ENCODE results near the gene EXOC6B. TPM values are rescaled to one million over a fixed set of nuclear protein-coding genes. Genes with fewer than 3 reads are reported as not detected.
A peak's percentile ranks its signal among the peaks of the same experiment; 100 is the strongest.

The EXOC6B gene
- total and polyA plus RNA-seq, 5 donors: 17.5 to 127 (median 117) TPM

GRCh38 chr2:72208225-72208624, 617.6 kb downstream of the EXOC6B start:
- 95% methylated on average over 1 of the region's 1 CpG for WGBS
- H3K4me3 ChIP-seq (ENCODE audit: low read length): no peak overlapping the region
- no peak for DNase-seq
- no peaks in the 10 kb centered on the region for H3K9me3 ChIP-seq (ENCODE audit: control insufficient read depth, low read length)
- ATAC-seq: no peak
- no peak overlapping the region for H3K27ac ChIP-seq (ENCODE audit: low read length)
- H3K27me3 ChIP-seq (ENCODE audit: control insufficient read depth, insufficient read depth): no peaks in the 10 kb centered on the region
- peaks cover 17% of the 10 kb centered on the region for H3K4me1 ChIP-seq (ENCODE audit: control insufficient read depth, insufficient read depth, low read length)
- intact Hi-C loops (cut with DNase I): no loop called here

- no peaks in the 10 kb centered on the region for H3K9me3 ChIP-seq (ENCODE audit: control insufficient read depth, low read length)
- ATAC-seq (no peak), DNase-seq (no peak)
- H3K27ac ChIP-seq (ENCODE audit: low read length): no peak overlapping the region
- peaks cover 15% of the 10 kb centered on the region for H3K4me1 ChIP-seq (ENCODE audit: control insufficient read depth, insufficient read depth, low read length)
- no peaks in the 10 kb centered on the region for H3K27me3 ChIP-seq (ENCODE audit: control insufficient read depth, insufficient read depth)
- WGBS: 94% methylated on average over 2 of the region's 2 CpGs
- intact Hi-C loops (cut with DNase I): no loop called here
- no peak overlapping the region for H3K4me3 ChIP-seq (ENCODE audit: low read length)
Measured at GRCh38 chr2:72207334-72207733, 618.5 kb downstream of the EXOC6B start.

GRCh38 chr2:72205504-72205881, 620.3 kb downstream of the EXOC6B start:
- Histone ChIP-seq H3K9me3 (ENCODE audit: control insufficient read depth, low read length) (no peaks in the 10 kb centered on the region), H3K4me1 (ENCODE audit: control insufficient read depth, insufficient read depth, low read length) (peaks cover 13% of the 10 kb centered on the region), H3K4me3 (ENCODE audit: low read length) (no peak overlapping the region), H3K27me3 (ENCODE audit: control insufficient read depth, insufficient read depth) (no peaks in the 10 kb centered on the region), H3K27ac (ENCODE audit: low read length) (peak overlapping the region; percentile 87)
- WGBS: 48% methylated on average over 3 of the region's 3 CpGs
- intact Hi-C loops (cut with DNase I): no loop called here
- peak in 1 of 2 donors; percentile 72 for ATAC-seq
- peak in 2 of 3 donors; percentile 15 to 33 for DNase-seq

- no peaks in the 10 kb centered on the region for H3K9me3 ChIP-seq (ENCODE audit: control insufficient read depth, low read length)
- DNase-seq (no peak), ATAC-seq (peak; percentile 91 to 92)
- intact Hi-C loops (cut with DNase I): no loop called here
- WGBS: 40% methylated on average over 3 of the region's 3 CpGs
- H3K27ac ChIP-seq (ENCODE audit: low read length): peak overlapping the region; percentile 87
- H3K27me3 ChIP-seq (ENCODE audit: control insufficient read depth, insufficient read depth): no peaks in the 10 kb centered on the region
- peaks cover 13% of the 10 kb centered on the region for H3K4me1 ChIP-seq (ENCODE audit: control insufficient read depth, insufficient read depth, low read length)
- H3K4me3 ChIP-seq (ENCODE audit: low read length): no peak overlapping the region
Measured at GRCh38 chr2:72204786-72205503, 620.9 kb downstream of the EXOC6B start.

DNA sequence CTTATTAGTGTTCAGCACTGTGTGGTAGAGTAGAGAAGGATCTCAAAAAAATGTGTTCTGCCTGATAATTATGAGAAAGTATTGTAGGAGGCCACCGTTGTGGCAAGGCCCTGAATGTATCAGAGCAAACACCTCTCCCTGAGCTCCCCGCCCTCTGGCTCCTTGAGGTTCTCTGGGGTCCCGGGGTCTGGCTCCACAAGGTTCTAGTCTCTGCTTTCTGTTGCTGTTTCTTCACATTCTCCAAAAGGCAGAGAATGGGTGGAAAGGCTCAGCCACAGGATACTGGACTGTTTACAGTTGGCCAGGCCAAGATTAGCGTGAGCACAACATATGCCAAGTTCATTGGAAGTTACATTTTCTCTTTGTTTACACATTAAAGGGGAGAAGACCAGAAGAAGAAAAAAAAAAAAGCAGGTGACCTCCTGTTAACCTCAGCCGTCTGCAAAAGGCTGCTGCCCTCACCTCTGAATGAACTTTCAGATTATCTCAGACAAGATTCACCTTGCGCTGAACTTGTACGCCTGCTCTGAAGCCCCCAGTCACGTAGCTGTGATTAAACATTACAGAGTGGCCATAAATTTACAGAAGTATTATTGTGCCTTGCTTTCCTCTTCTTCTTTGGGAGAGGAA, 621.6 kb downstream of the EXOC6B start:
- ATAC-seq (peak; percentile 71 to 76), DNase-seq (peak; percentile 17 to 59 (median 53))
- Histone ChIP-seq H3K4me1 (ENCODE audit: control insufficient read depth, insufficient read depth, low read length) (peaks cover 13% of the 10 kb centered on the region), H3K27ac (ENCODE audit: low read length) (peak overlapping the region; percentile 43), H3K27me3 (ENCODE audit: control insufficient read depth, insufficient read depth) (no peaks in the 10 kb centered on the region), H3K9me3 (ENCODE audit: control insufficient read depth, low read length) (no peaks in the 10 kb centered on the region), H3K4me3 (ENCODE audit: low read length) (no peak overlapping the region)
- 30% methylated on average over 8 of the region's 8 CpGs for WGBS
- intact Hi-C loops (cut with DNase I): no loop called here

DNA sequence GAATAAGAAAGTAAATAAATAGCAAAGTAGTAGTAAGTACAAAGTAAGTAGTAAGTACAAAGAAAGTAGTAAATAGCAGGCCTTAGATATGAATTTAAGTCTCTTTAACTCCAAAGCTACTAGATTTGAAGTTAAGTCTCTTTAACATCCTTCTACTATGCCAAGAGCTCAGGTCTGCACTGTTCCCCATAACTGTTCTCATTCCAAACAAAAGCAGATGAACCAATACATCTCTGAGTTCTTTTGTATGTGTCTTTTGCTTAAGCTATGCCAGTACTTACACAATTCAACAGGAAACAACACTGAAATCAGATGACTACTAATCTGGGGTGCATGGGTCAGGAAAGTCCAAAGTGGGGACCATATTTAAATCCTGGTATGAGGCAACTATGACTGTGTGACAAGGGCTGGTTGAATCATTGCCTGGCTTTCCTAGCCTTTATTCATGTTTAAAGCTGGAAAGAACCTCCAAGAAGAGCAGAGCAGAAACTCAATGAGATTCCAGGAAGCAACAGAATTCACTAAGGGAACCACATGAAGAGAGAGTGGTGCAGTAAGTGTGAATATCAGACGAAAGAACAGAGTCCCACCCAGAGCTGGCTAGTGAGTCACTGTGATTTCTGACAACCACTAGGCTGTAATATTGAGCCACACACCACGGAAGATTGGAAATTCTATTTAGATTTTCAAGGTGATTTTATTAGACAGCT, 627.1 kb downstream of the EXOC6B start:
- Histone ChIP-seq H3K27me3 (ENCODE audit: control insufficient read depth, insufficient read depth) (no peaks in the 10 kb centered on the region), H3K27ac (ENCODE audit: low read length) (no peak overlapping the region), H3K9me3 (ENCODE audit: control insufficient read depth, low read length) (no peaks in the 10 kb centered on the region), H3K4me1 (ENCODE audit: control insufficient read depth, insufficient read depth, low read length) (peaks cover 2% of the 10 kb centered on the region), H3K4me3 (ENCODE audit: low read length) (no peak overlapping the region)
- intact Hi-C loops (cut with DNase I): no loop called here
- 62% methylated on average over 2 of the region's 2 CpGs for WGBS
- ATAC-seq (peak; percentile 84), DNase-seq (peak in 1 of 3 donors; percentile 18)

DNA sequence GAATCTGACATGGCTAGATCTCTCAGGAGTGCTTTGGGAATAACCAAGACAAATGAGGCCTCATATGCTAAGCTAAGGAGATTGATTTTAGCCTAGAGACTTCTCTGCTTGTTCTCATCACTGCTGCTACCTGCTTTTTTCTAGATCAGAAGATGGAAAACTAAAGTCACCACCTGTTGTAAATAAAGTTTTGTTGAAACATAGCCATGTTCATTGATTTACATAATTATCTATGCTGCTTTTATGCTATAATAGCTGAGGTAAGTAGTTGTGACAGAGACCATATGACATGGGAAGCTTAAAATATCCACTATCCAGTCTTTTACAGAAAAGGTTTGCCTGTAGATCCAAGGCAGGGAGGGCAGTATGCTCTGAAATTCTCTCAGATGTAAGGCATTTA, 632.1 kb downstream of the EXOC6B start:
- Histone ChIP-seq H3K4me1 (ENCODE audit: control insufficient read depth, insufficient read depth, low read length) (no peaks in the 10 kb centered on the region), H3K4me3 (ENCODE audit: low read length) (no peak overlapping the region), H3K27me3 (ENCODE audit: control insufficient read depth, insufficient read depth) (no peaks in the 10 kb centered on the region), H3K9me3 (ENCODE audit: control insufficient read depth, low read length) (no peaks in the 10 kb centered on the region), H3K27ac (ENCODE audit: low read length) (no peak overlapping the region)
- intact Hi-C loops (cut with DNase I): no loop called here
- no peak for DNase-seq
- ATAC-seq: no peak

- Histone ChIP-seq H3K4me1 (ENCODE audit: control insufficient read depth, insufficient read depth, low read length) (no peaks in the 10 kb centered on the region), H3K9me3 (ENCODE audit: control insufficient read depth, low read length) (no peaks in the 10 kb centered on the region), H3K4me3 (ENCODE audit: low read length) (no peak overlapping the region), H3K27ac (ENCODE audit: low read length) (no peak overlapping the region), H3K27me3 (ENCODE audit: control insufficient read depth, insufficient read depth) (no peaks in the 10 kb centered on the region)
- intact Hi-C loops (cut with DNase I): no loop called here
- 64% methylated on average over 1 of the region's 1 CpG for WGBS
- DNase-seq (no peak), ATAC-seq (no peak)
Measured at GRCh38 chr2:72191441-72191840, 634.4 kb downstream of the EXOC6B start.

GRCh38 chr2:72185206-72185605, 640.6 kb downstream of the EXOC6B start:
- no peak overlapping the region for H3K27ac ChIP-seq (ENCODE audit: low read length)
- no peaks in the 10 kb centered on the region for H3K27me3 ChIP-seq (ENCODE audit: control insufficient read depth, insufficient read depth)
- no peak overlapping the region for H3K4me3 ChIP-seq (ENCODE audit: low read length)
- H3K4me1 ChIP-seq (ENCODE audit: control insufficient read depth, insufficient read depth, low read length): peaks cover 2% of the 10 kb centered on the region
- intact Hi-C loops (cut with DNase I): no loop called here
- peak in 1 of 2 donors; percentile 47 for ATAC-seq
- WGBS: 57% methylated on average over 1 of the region's 1 CpG
- no peaks in the 10 kb centered on the region for H3K9me3 ChIP-seq (ENCODE audit: control insufficient read depth, low read length)
- no peak for DNase-seq

- Histone ChIP-seq H3K4me1 (ENCODE audit: control insufficient read depth, insufficient read depth, low read length) (peaks cover 2% of the 10 kb centered on the region), H3K4me3 (ENCODE audit: low read length) (no peak overlapping the region), H3K9me3 (ENCODE audit: control insufficient read depth, low read length) (no peaks in the 10 kb centered on the region), H3K27ac (ENCODE audit: low read length) (no peak overlapping the region), H3K27me3 (ENCODE audit: control insufficient read depth, insufficient read depth) (no peaks in the 10 kb centered on the region)
- DNase-seq (no peak), ATAC-seq (no peak)
- 97% methylated on average over 2 of the region's 2 CpGs for WGBS
- intact Hi-C loops (cut with DNase I): no loop called here
Measured at GRCh38 chr2:72183466-72183865, 642.4 kb downstream of the EXOC6B start.

DNA sequence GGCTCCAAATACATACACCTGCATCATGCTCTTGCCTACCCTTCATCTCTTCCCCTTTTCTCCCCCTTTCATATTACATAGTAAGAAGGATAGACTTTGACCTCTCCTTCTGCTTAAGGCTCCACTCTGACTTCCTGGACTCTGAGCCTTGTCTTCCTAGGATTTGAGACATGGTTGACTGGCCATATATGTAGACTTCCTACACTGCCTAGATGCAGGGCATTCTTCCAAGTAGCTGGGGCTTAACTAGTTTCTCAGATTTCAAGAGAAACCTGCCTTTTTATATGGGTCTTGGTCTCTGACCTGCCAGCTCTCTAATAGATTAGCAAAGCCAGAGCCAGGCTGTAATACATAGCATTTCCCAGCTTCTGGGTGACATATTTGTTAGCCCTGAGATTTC, 642.8 kb downstream of the EXOC6B start:
- H3K27me3 ChIP-seq (ENCODE audit: control insufficient read depth, insufficient read depth): no peaks in the 10 kb centered on the region
- H3K4me3 ChIP-seq (ENCODE audit: low read length): no peak overlapping the region
- ATAC-seq (peak in 1 of 2 donors; percentile 25), DNase-seq (no peak)
- no peak overlapping the region for H3K27ac ChIP-seq (ENCODE audit: low read length)
- peaks cover 2% of the 10 kb centered on the region for H3K4me1 ChIP-seq (ENCODE audit: control insufficient read depth, insufficient read depth, low read length)
- intact Hi-C loops (cut with DNase I): no loop called here
- no peaks in the 10 kb centered on the region for H3K9me3 ChIP-seq (ENCODE audit: control insufficient read depth, low read length)
